HG03460 (cell line): Measurements from ENCODE around the gene YIPF2.
"Not testable (repeated sequence)": the region's sequence is repeated elsewhere in the genome, so short reads cannot be mapped to it uniquely, and the experiment has no call there.

Source experiments
- ATAC-seq: cut with Tn5 transposase; IDR thresholded peaks from one replicate; pipeline ENCODE4 v1.9.1; 2021; ENCODE audit not compliant: unreplicated experiment

YIPF2 gene

GRCh38 chr19:10877608-10878007 is 50.8 kb downstream of the YIPF2 start:
- ATAC-seq = not testable (repeated sequence)

GRCh38 chr19:10876459-10877240 is 51.8 kb downstream of the YIPF2 start:
- ATAC-seq = no peak

GRCh38 chr19:10874024-10874423 is 54.4 kb downstream of the YIPF2 start:
- ATAC-seq = no peak

GRCh38 chr19:10872546-10873107 is 55.8 kb downstream of the YIPF2 start:
- ATAC-seq = no peak
